SK-N-SH (cell line): ENCODE data around the gene EQTN. TPM values are rescaled to one million over a fixed set of nuclear protein-coding genes. Genes with fewer than 3 reads are reported as not detected.

Experiments used
- CTCF ChIA-PET: fragments of 300-600, 350-600 bp; formaldehyde crosslinking; extraction: SDS; loops from one replicate; lab custom pipeline; 2021; lab: Yijun Ruan, JAX
- POLR2A ChIA-PET: fragments of 350-600 bp; sonication (Branson Sonifier 250); formaldehyde crosslinking; extraction: SDS; loops from one replicate; lab custom pipeline; 2020; ENCODE audit warnings: antibody characterized with exemption, inconsistent platforms; lab: Yijun Ruan, JAX
- DNase-seq: peaks from one replicate; pipeline ENCODE4 v3.0.0; 2012
- H2AFZ ChIP-seq: fragments of 200-600 bp; sonication (generic); 2 replicates; pipeline ENCODE4 v1.8.1; 2016; ENCODE audit warnings: antibody characterized with exemption, mild to moderate bottlenecking, low read depth
- H3F3A ChIP-seq: fragments of 200-600 bp; sonication (generic); replicated peaks from 2 replicates; pipeline ENCODE3; 2016; ENCODE audit warnings: antibody characterized with exemption, mild to moderate bottlenecking; ENCODE audit not compliant: insufficient read depth
- H3K27ac ChIP-seq, 2 experiments: fragments of 200-500 bp in 1 of 2; fragments of 200-600 bp in 1 of 2; sonication (Bioruptor generic) in 1 of 2; sonication (generic), shearing (Covaris generic) in 1 of 2; 2 replicates each; pipeline versions ENCODE4 v1.5.1 to v1.6.1; 2014 to 2016; ENCODE audit warnings: low read depth in 2 of 2, inconsistent platforms in 1 of 2, low read length in 1 of 2, mild to moderate bottlenecking in 1 of 2, mixed read lengths in 1 of 2
- H3K27me3 ChIP-seq: fragments of 200-600 bp; sonication (generic), shearing (Covaris generic); 2 replicates; pipeline ENCODE4 v1.6.1; 2016; ENCODE audit warnings: mixed run types; ENCODE audit not compliant: insufficient read depth
- H3K36me3 ChIP-seq, 2 experiments: fragments of 200-500 bp in 1 of 2; fragments of 200-600 bp in 1 of 2; sonication (Bioruptor generic) in 1 of 2; sonication (generic) in 1 of 2; replicated peaks in 1 of 2; 2 replicates each; pipeline versions ENCODE3 to v1.5.1; 2014 to 2016; ENCODE audit warnings: low read length in 1 of 2, mild to moderate bottlenecking in 1 of 2; ENCODE audit not compliant: insufficient read depth in 2 of 2, control insufficient read depth in 1 of 2
- H3K4me1 ChIP-seq, 2 experiments: fragments of 200-500 bp in 1 of 2; fragments of 200-600 bp in 1 of 2; sonication (Bioruptor generic) in 1 of 2; sonication (generic), shearing (Covaris generic) in 1 of 2; 2 replicates each; pipeline versions ENCODE4 v1.5.1 to v1.6.1; 2014 to 2016; ENCODE audit warnings: low read depth in 1 of 2, low read length in 1 of 2, mixed run types in 1 of 2; ENCODE audit not compliant: insufficient read depth in 2 of 2, control insufficient read depth in 1 of 2
- H3K4me2 ChIP-seq: fragments of 200-600 bp; sonication (generic), shearing (Covaris generic); 2 replicates; pipeline ENCODE4 v1.6.1; 2017; ENCODE audit warnings: mixed run types
- H3K4me3 ChIP-seq, 2 experiments: fragments of 200-500 bp in 1 of 2; fragments of 200-600 bp in 1 of 2; sonication (Bioruptor generic) in 1 of 2; sonication (generic), shearing (Covaris generic) in 1 of 2; 2 replicates each; pipeline versions ENCODE4 v1.5.1 to v1.8.1; 2014 to 2016; ENCODE audit warnings: low read depth in 2 of 2, inconsistent platforms in 1 of 2, low read length in 1 of 2, mild to moderate bottlenecking in 1 of 2, mixed read lengths in 1 of 2, moderate library complexity in 1 of 2
- H3K79me2 ChIP-seq: fragments of 200-600 bp; sonication (generic); 2 replicates; pipeline ENCODE4 v1.8.1; 2017; ENCODE audit warnings: mild to moderate bottlenecking; ENCODE audit not compliant: insufficient read depth
- H3K9ac ChIP-seq: fragments of 200-600 bp; sonication (generic); 2 replicates; pipeline ENCODE4 v1.6.1; 2017; ENCODE audit warnings: mixed run types
- H3K9me2 ChIP-seq: fragments of 200-600 bp; sonication (generic); 2 replicates; pipeline ENCODE4 v1.6.1; 2017; ENCODE audit warnings: mixed run types
- H3K9me3 ChIP-seq: fragments of 200-600 bp; sonication (generic); 2 replicates; pipeline ENCODE4 v1.6.1; 2017; ENCODE audit warnings: mixed run types, mild to moderate bottlenecking, moderate library complexity
- H4K20me1 ChIP-seq: fragments of 200-600 bp; sonication (generic); 2 replicates; pipeline ENCODE4 v1.6.1; 2017; ENCODE audit warnings: mild to moderate bottlenecking, mixed run types; ENCODE audit not compliant: insufficient read depth
- CHD2 ChIP-seq: fragments of 150-350 bp; IDR thresholded peaks from 2 replicates; pipeline ENCODE4 v1.6.1; 2018; ENCODE audit warnings: low read length; ENCODE audit not compliant: partially characterized antibody
- CTCF ChIP-seq: fragments of 200-600 bp; sonication (generic); IDR thresholded peaks from 2 replicates; pipeline ENCODE4 v1.6.1; 2017; ENCODE audit warnings: antibody characterized with exemption, mild to moderate bottlenecking, moderate library complexity
- EZH2phosphoT487 ChIP-seq: fragments of 200-600 bp; sonication (generic); IDR thresholded peaks from 2 replicates; pipeline ENCODE4 v1.6.1; 2017; ENCODE audit warnings: low read depth, mixed run types, mild to moderate bottlenecking, antibody characterized with exemption, moderate library complexity, borderline replicate concordance
- FOXJ3 ChIP-seq: sonication (generic); formaldehyde crosslinking; IDR thresholded peaks from 2 replicates; pipeline ENCODE4 v1.5.1; 2020; ENCODE audit warnings: mild to moderate bottlenecking, missing genetic modification reagents
- FOXM1 ChIP-seq: IDR thresholded peaks from 2 replicates; pipeline ENCODE4 v1.4.0; 2012; ENCODE audit warnings: low read depth, mild to moderate bottlenecking
- IRF3 ChIP-seq: fragments of 150-350 bp; IDR thresholded peaks from 2 replicates; pipeline ENCODE4 v1.6.1; 2016; ENCODE audit warnings: mild to moderate bottlenecking, low read depth, low read length
- JUND ChIP-seq: IDR thresholded peaks from 2 replicates; pipeline ENCODE4 v1.4.0; 2012
- MAX ChIP-seq: IDR thresholded peaks from 2 replicates; pipeline ENCODE4 v1.4.0; 2012; ENCODE audit warnings: low read depth
- RAD21 ChIP-seq: IDR thresholded peaks from 2 replicates; pipeline ENCODE4 v1.6.1; 2012; ENCODE audit warnings: mild to moderate bottlenecking, low read length
- RCOR1 ChIP-seq: fragments of 150-350 bp; IDR thresholded peaks from 2 replicates; pipeline ENCODE4 v1.6.1; 2017; ENCODE audit warnings: antibody characterized with exemption, low read length
- REST ChIP-seq: IDR thresholded peaks from 2 replicates; pipeline ENCODE4 v1.6.1; 2012; ENCODE audit warnings: mild to moderate bottlenecking, low read depth, low read length, moderate library complexity
- RFX5 ChIP-seq: IDR thresholded peaks from 2 replicates; pipeline ENCODE4 v1.6.1; 2012; ENCODE audit warnings: mild to moderate bottlenecking, improper control_type of control experiment, low read length
- TAF1 ChIP-seq: IDR thresholded peaks from 2 replicates; pipeline ENCODE4 v1.6.1; 2012; ENCODE audit warnings: low read depth, mild to moderate bottlenecking, low read length, moderate library complexity, borderline replicate concordance
- USF2 ChIP-seq: fragments of 150-350 bp; IDR thresholded peaks from 2 replicates; pipeline ENCODE4 v1.6.1; 2017; ENCODE audit warnings: antibody characterized with exemption, low read length, low read depth, borderline replicate concordance
- WGBS: methylation state at CpG from one replicate; pipeline ENCODE4 v1.1.6; 2017; ENCODE audit warnings: low lambda C conversion rate; 5-methylcytosine and 5-hydroxymethylcytosine counted together
- polyA plus RNA-seq, 3 experiments: library from polyadenylated mRNA; depleted of rRNA; stranded (reverse); fragments of >200 nt; gene quantifications; 2 replicates each; pipeline ENCODE4 v1.2.3, GENCODE V29; 2012

Gene EQTN
- polyA plus RNA-seq, 1 of the 3 experiments (the other 2 are of a cell fraction), result not detected

- no peaks in the 10 kb centered on the region for H3K79me2 ChIP-seq
- POLR2A ChIA-PET, result no interaction called here
- peaks cover 0 to 17% of the 10 kb centered on the region in 2 experiments; a peak in 1 of 4 replicates for H3K4me1 ChIP-seq
- no peak overlapping the region for H3K27ac ChIP-seq
- no peak overlapping the region for H3K4me2 ChIP-seq
- no peaks in the 10 kb centered on the region for H3K9me3 ChIP-seq
- no peak overlapping the region for H2AFZ ChIP-seq
- no peaks in the 10 kb centered on the region for H3K36me3 ChIP-seq
- H3K4me3 ChIP-seq, result no peak overlapping the region
- no peaks in the 10 kb centered on the region for H3F3A ChIP-seq
- CTCF ChIA-PET, result interaction anchor here (0.6 to 1.2 kb wide), 3 partner anchors 61 to 197 kb away, joined by 3 read pairs; partner anchors contain the start of gene MOB3B
- no peak for DNase-seq
- H3K9me2 ChIP-seq, result no peaks in the 10 kb centered on the region
- 76% methylated on average over 3 of the region's 3 CpGs for WGBS
- TF ChIP-seq CHD2 (no peak), RCOR1 (no peak), FOXM1 (no peak), TAF1 (no peak), CTCF (no peak), RAD21 (no peak), RFX5 (no peak), MAX (no peak), EZH2phosphoT487 (no peak), JUND (no peak), FOXJ3 (no peak), REST (no peak), IRF3 (no peak), USF2 (no peak)
- H3K9ac ChIP-seq, result no peak overlapping the region
- H4K20me1 ChIP-seq, result no peaks in the 10 kb centered on the region
- H3K27me3 ChIP-seq, result no peaks in the 10 kb centered on the region
These were observed 40.3 kb upstream of the EQTN start for GRCh38 chr9:27337236-27337635.
